Type B pancreatic cell (in vitro differentiated cells): ENCODE results near the gene PLCB2. TPM values are rescaled to one million over a fixed set of nuclear protein-coding genes. Genes with fewer than 3 reads are reported as not detected.

Experiments used
- DNase-seq: peaks from one replicate; pipeline ENCODE4 v3.0.0; 2021; ENCODE audit warnings: mixed read lengths; ENCODE audit not compliant: unreplicated experiment; ENCODE audit errors: extremely low spot score
- H3K27ac Mint-ChIP-seq: 2 replicates; pipeline ENCODE4 v1.8.0; 2021; ENCODE audit warnings: mild to moderate bottlenecking, mixed read lengths
- H3K27me3 Mint-ChIP-seq: 2 replicates; pipeline ENCODE4 v1.8.0; 2021; ENCODE audit warnings: mixed read lengths
- H3K36me3 Mint-ChIP-seq: 2 replicates; pipeline ENCODE4 v1.8.0; 2021; ENCODE audit warnings: mixed read lengths
- H3K4me1 Mint-ChIP-seq: one replicate; pipeline ENCODE4 v1.8.0; 2021; ENCODE audit warnings: mixed read lengths; ENCODE audit not compliant: unreplicated experiment
- H3K4me3 Mint-ChIP-seq: 2 replicates; pipeline ENCODE4 v1.8.0; 2021; ENCODE audit warnings: mild to moderate bottlenecking, mixed read lengths
- H3K9me3 Mint-ChIP-seq: 2 replicates; pipeline ENCODE4 v1.8.0; 2021; ENCODE audit warnings: mixed read lengths
- total RNA-seq: library from RNA; stranded (reverse); gene quantifications from 2 replicates; pipeline ENCODE4 v1.2.1, GENCODE V29; 2021; ENCODE audit warnings: low replicate concordance
- TF ChIP-seq, protein P1 (sequence below): fragments of 200-600 bp; sonication (generic); conservative IDR thresholded peaks from 2 replicates; pipeline ENCODE4 v1.5.0; 2021; ENCODE audit warnings: antibody characterized with exemption, mild to moderate bottlenecking

Gene PLCB2
- total RNA-seq, 1 donor from 2014 or later: 5.8 TPM

- TF ChIP-seq, protein P1, sequence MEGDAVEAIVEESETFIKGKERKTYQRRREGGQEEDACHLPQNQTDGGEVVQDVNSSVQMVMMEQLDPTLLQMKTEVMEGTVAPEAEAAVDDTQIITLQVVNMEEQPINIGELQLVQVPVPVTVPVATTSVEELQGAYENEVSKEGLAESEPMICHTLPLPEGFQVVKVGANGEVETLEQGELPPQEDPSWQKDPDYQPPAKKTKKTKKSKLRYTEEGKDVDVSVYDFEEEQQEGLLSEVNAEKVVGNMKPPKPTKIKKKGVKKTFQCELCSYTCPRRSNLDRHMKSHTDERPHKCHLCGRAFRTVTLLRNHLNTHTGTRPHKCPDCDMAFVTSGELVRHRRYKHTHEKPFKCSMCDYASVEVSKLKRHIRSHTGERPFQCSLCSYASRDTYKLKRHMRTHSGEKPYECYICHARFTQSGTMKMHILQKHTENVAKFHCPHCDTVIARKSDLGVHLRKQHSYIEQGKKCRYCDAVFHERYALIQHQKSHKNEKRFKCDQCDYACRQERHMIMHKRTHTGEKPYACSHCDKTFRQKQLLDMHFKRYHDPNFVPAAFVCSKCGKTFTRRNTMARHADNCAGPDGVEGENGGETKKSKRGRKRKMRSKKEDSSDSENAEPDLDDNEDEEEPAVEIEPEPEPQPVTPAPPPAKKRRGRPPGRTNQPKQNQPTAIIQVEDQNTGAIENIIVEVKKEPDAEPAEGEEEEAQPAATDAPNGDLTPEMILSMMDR: no peak
- Mint-ChIP-seq H3K9me3 (no peaks in the 10 kb centered on the region), H3K4me3 (no peak overlapping the region), H3K4me1 (peaks cover 4% of the 10 kb centered on the region), H3K27me3 (peaks cover 3% of the 10 kb centered on the region), H3K27ac (no peak overlapping the region), H3K36me3 (no peaks in the 10 kb centered on the region)
- no peak for DNase-seq
These were observed 39.1 kb upstream of the PLCB2 start for GRCh38 chr15:40346579-40347558.

GRCh38 chr15:40345867-40346578, 38.3 kb upstream of the PLCB2 start:
- Mint-ChIP-seq H3K9me3 (no peaks in the 10 kb centered on the region), H3K27me3 (peaks cover 3% of the 10 kb centered on the region), H3K4me1 (peaks cover 8% of the 10 kb centered on the region), H3K36me3 (no peaks in the 10 kb centered on the region), H3K27ac (no peak overlapping the region), H3K4me3 (no peak overlapping the region)
- TF ChIP-seq, protein P1: no peak
- DNase-seq: peak; percentile 64

DNA sequence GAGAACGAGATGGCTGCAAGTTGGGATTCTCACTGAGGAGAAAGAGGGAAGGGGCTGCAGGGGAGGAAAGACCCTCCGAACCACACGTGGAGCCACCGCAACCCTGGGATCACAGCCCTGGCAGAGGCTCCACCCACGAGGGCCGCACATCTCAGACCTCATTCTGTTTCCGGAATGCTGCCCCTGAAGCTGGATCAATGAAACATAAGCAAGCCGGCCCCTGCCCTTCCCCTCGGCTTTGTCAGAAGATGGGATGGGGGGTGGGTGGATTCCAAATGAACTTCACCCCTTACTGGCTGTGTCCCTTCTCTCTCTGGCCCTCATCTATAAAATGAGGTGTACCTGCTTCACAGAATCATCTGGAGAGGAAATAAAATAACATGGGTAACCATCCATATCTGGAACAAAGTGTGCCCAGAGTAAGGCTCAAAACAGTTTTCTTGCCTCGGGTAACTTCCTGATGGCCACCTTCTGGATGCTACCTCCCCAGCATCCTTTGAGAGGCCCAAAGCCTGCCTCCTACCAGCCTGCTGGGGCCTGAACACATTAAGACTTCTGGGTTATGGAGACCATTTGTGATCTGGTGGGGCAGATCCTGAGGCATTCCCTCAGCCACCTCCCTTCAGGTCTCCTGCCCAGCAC, 37.6 kb upstream of the PLCB2 start:
- Mint-ChIP-seq H3K4me1 (peaks cover 9% of the 10 kb centered on the region), H3K27ac (no peak overlapping the region), H3K36me3 (no peaks in the 10 kb centered on the region), H3K27me3 (peaks cover 3% of the 10 kb centered on the region), H3K4me3 (no peak overlapping the region), H3K9me3 (no peaks in the 10 kb centered on the region)
- TF ChIP-seq, protein P1: no peak
- peak; percentile 61 for DNase-seq

GRCh38 chr15:40344631-40345120, 36.9 kb upstream of the PLCB2 start:
- peak; percentile 66 for DNase-seq
- Mint-ChIP-seq H3K4me1 (peaks cover 12% of the 10 kb centered on the region), H3K4me3 (no peak overlapping the region), H3K36me3 (no peaks in the 10 kb centered on the region), H3K27ac (no peak overlapping the region), H3K9me3 (no peaks in the 10 kb centered on the region), H3K27me3 (no peaks in the 10 kb centered on the region)
- TF ChIP-seq, protein P1: peak; percentile 80

DNA sequence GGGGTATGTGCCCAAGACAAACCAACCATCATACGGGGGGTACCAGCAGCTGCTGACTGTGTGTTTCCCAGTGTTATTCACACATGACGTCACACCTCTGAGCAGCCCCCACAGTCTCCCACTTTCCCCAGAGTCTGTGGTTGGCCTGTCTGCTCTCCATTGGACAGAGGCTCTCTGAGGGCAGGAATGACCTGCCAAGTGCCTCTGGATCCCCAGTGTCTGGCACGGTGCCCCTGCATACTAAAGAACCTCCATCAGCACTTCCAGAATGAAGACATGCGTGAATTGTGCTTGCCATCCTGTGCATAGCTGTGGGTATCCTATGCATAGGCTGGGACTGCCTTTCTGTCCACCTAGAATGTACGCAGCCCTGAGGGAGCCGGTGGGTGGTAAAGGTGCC, 36.5 kb upstream of the PLCB2 start:
- Mint-ChIP-seq H3K27ac (no peak overlapping the region), H3K4me3 (no peak overlapping the region), H3K36me3 (no peaks in the 10 kb centered on the region), H3K9me3 (no peaks in the 10 kb centered on the region), H3K4me1 (peaks cover 12% of the 10 kb centered on the region), H3K27me3 (no peaks in the 10 kb centered on the region)
- TF ChIP-seq, protein P1: no peak
- DNase-seq: no peak
